ENCODE data around the gene CAD.

- TF ChIP-seq POLR2A (IDR thresholded peaks at IDR 0.05) (no peak), CTCF (IDR thresholded peaks at IDR 0.05) (no peak)
Observed at GRCh38 chr2:27247893-27248292, 30.7 kb downstream of the CAD start.

Measured in esophagus squamous epithelium (tissue), 4 donors.